NCI-H526 (cell line): ENCODE measurements around the gene IGSF21.

ENCODE experiments used
- DNase-seq, 2 experiments: peaks; one replicate each; lab custom pipeline; 2025; lab: John Stamatoyannopoulos, UW

IGSF21 gene

DNA sequence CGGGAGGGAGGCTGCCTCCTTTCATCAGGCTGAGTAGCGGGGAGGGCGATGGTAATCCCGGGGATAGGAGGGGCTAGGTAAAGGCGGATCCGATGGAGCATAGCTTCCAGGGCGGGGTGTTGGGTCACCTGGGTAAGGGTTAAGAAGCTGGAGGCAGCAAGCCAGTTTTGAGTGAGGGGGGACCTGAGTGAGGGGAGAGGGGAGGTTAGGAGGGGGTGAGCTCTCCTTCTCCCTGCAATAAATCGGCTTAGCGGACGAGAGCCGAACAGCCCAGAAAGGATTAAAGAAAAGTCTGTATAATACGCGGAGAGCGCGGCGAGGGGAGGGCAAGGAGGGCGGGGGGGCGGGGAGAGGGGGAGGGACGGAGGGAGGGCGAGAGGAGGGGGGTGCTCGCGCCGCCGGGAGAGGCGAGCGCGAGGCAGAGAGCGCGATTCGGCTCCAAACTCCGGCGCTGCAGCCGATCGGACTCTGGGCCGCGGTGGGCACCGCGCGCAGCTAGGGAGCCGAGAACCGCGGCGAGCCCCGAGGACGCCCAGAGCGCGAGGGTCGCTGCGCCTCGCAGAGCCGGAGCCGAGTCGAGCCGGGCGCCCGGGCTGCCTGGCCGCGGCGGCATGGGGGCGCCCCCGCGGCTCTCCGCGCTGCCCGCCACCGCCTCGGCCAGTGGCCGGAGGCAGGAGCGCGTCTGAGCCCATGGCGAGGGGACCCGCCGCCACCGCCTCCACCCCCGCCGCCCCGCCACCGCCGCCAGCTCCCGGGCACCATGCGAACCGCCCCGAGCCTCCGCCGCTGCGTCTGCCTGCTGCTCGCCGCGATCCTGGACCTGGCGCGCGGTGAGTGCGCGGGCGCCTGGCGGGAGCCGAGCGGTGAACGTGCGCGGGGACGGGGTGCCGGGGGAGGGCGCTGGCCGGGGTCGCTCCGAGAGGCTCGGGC, at the start of gene IGSF21:
TSS of gene IGSF21 (plus strand) at position 430 of the 930 bp plus-strand sequence. CDS start at position 761, 331 bp downstream.
- DNase-seq, result peak; percentile 48 to 83

- DNase-seq, result no peak
Observed at GRCh38 chr1:18058206-18058921, 49.2 kb upstream of the IGSF21 start.

DNA sequence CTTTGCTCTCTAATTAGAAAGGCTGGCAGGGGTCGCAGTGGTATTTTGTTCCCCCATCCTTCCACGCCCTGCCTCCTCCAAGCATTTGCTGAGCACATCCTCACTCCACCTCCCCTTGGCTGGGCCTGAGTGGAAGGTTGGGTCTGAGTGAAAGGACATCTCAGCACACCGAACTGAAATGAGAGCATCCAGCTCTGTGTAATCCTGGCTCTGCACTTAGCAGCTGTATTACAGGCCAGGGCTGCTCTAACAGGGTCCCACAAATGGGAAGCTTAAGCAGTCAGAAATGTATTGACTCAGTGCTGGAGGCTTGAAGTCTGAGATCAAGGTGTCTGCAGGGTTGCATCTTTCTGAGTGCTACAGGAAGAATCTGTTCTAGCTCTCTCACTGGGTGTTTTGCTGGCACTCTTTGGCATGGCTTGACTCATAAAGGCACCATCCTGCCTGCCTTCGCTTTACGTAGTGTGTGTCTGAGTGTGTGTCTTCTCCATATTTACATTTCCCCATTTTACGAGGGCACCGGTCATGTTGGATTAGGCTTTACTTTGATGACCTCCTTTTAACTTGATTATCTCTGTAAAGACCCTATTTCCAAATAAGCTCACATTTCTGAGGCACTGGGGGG, 48.5 kb upstream of the IGSF21 start:
- DNase-seq, result no peak

GRCh38 chr1:18060366-18060765, 47.2 kb upstream of the IGSF21 start:
- DNase-seq, result no peak

GRCh38 chr1:18062185-18062584, 45.4 kb upstream of the IGSF21 start:
- no peak for DNase-seq

GRCh38 chr1:18064534-18064933, 43.1 kb upstream of the IGSF21 start:
- DNase-seq, result no peak

- no peak for DNase-seq
Observed at GRCh38 chr1:18066576-18066975, 41.0 kb upstream of the IGSF21 start.

DNA sequence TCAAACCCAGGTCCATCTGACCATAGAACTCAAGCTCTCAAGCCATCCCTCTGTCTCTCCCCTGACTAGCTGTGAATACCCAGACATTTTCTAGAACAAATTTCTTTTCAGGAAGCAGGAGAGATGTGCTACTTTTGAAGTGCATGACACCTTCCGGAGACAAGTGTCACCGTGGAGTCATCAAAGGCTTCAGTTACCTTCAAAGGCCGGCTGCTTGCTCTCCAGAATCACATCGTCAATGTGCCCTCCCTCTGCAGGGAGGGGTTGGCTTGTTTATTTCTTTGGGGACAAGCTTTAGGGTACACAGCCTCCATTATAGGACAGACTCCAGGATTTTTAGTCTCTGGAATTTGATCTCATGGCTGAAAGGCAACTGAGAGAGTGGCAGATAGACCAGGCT, 37.7 kb upstream of the IGSF21 start:
- DNase-seq, result no peak

- DNase-seq, result no peak
Observed at GRCh38 chr1:18072066-18072465, 35.5 kb upstream of the IGSF21 start.

DNA sequence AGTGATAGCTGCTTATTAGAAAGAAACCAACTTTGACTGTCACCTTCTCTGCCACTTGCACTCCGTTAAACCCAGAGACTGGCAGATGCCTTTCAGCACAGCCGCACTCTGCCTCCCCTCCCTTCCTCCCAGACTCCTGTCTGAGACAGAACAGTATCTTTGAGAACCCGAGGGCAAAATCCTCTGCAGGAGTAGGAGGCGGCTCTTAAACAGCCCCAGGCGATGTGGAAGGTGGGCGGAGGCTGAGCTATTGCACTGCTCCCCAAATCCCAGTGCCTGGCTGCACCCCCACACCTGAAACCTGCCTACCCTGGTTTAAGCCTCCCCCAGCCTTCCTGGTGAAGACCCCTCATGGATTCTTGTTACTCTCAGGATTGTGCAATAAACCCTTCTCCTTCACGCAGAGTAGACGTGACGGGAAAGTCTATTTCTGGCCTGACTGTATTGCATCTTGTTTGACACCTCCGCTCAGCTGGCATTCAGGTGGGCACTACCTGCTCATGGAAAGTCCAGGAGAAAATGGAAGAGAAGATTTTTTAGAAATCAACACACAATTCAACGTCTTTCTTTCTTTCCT, 34.4 kb upstream of the IGSF21 start:
- DNase-seq, result no peak

DNA sequence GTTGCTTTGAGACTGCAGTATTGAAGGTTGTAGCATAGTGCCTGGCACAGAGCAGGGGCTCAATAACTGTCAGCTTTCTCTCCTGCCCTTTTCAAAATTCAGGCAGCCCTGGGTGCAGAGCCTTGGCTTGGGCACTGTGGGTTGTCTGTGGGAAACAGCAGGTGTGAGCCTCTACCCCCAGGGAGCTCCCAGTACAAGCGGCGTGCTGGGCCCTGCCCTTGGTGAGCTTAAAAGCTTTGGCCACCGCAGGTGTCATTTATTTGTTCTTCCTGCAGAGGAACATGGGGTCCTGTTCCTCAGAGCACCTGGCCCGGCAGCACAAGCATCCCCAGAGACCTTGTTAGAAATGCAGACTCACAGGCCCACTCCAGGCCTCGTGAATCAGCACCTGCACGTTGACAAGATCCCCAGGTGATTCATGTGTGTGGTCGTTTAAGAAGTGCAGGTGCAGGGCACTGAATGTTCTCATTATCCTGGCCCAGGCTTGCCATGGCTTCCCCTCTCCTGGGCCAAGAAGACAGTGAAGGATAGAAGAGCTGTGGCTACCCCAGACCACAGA, 29.9 kb upstream of the IGSF21 start:
- peak; percentile 24 to 76 for DNase-seq

DNA sequence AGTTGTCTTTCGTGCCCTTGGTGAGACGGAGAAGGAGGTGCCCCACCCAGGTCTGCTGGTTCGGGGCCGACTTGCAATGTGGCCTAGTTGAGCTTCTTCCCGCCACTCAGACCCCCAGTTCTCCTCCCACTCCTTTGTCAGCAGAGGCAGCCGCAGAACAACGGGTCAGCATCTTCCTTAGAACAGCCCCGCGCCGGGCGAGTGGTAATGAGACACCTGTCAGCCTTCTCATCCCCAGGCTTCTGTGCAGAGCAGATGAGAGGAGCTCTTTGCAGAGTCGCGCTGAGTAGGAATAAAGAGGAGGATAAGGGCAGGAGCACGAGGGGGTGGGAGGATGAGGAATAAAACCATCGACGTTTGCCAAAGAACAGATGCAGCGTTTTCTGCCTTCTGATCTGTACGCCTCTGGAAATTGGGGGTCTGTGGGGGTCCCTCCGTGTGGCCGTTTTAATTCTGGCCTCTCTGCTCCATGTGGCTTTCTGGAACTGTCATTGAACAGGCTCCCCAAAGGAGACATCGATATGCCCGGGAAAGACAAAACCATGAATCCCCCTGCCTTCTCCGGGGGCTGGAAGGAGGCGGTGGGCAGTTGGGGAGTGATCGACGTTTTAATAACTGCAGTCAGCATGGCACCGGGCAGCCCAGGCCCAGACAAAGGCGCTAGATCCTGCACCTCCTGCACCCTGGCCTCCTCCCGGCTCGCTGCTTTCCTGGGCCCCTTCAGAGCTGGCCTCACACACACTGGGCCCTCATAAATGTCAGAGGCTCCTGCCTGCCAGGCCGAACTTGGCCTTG, 27.5 kb upstream of the IGSF21 start:
- DNase-seq, result no peak

GRCh38 chr1:18085387-18086074, 22.1 kb upstream of the IGSF21 start:
- DNase-seq, result no peak

DNA sequence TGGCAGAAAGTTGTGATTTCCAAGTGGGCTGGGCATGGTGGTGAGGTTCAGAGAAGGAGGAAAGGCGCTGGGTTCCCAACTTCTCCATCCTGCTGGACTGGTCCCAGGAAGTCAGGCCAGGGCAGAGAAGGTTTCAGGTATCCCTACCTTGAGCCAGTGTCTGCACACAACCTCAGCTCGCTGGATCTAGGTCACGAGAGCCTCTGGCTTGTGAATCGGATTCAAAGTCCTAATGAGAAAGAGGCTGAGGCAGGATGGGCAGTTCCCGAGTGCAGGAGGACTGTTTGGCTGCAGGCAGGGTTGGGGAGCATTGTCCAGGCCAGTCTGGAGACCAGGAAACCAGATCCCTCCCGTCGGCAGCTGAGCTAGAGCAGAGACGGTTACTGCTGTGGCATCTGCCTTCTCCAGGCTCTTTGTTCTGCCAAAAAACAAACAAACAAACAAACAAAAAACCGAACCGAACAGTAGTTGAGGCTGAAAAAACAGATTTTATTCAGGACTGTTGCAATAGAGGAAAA, 19.5 kb upstream of the IGSF21 start:
- no peak for DNase-seq

- DNase-seq, result no peak
Observed at GRCh38 chr1:18089488-18089887, 18.1 kb upstream of the IGSF21 start.

GRCh38 chr1:18090636-18091035, 17.0 kb upstream of the IGSF21 start:
- peak in 1 of 2 experiments; percentile 49 for DNase-seq

DNA sequence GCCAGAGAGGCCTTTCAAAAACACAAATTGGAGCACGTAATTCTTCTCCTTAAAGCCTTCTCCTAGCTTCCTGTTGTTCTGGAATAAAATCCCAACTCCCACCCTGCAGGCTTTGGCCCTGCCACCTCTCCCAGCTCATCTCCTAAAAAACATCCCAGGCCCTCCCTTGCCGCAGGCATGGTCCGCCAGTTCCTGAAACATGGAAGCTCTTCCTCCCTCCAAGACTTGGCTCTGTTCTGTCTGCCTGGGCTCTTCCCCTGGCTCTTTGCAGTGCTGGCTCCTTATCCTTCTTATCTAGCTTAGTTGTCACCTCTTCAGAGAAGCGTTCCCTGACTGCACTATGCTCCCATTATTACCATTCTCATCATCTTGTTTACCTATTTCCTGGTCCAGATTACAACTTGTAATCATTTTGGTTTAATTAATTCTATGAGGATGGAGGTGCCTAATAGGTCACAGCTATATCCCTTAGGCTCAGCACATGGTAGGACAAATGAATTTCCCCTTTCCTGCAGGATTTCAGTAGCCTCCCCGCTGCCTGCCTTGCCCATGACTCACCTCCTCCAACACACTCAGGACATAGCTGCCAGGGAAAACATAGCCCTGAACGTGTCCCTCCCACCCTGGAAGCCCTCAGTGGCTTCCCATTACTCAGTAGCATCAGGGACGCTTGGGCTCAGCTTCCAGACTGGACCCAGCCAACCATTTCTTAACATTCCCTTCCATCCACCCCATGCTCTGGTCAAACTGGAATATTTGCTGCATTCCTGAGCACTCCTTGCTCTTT, 15.7 kb upstream of the IGSF21 start:
- no peak for DNase-seq

GRCh38 chr1:18093193-18093592, 14.4 kb upstream of the IGSF21 start:
- no peak for DNase-seq

DNA sequence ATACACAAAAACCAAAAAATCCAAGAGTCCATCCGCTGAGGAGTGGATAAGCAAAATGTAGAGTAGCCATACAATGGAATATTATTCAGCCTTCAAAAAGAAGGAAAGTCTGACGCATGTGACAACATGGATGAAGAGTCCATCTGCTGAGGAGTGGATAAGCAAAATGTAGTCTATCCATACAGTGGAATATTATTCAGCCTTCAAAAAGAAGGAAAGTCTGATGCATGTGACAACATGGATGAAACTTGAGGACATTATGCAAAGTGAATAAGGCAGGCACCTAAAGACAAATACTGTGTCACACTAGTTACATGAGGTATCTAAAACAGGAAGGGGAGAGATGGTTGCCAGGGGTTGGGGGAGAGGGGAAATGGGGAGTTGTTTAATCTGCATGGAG, 14.0 kb upstream of the IGSF21 start:
- no peak for DNase-seq
